H9 (cell line): ENCODE data around the gene NKAIN4. TPM values are rescaled to one million over a fixed set of nuclear protein-coding genes. Genes with fewer than 3 reads are reported as not detected.

Source experiments
- DNase-seq: peaks from one replicate; pipeline ENCODE4 v3.0.0-alpha.2; 2017
- H2AFZ ChIP-seq: one replicate; pipeline ENCODE4 v1.6.1; 2013; ENCODE audit warnings: mild to moderate bottlenecking, low read length, control low read depth, moderate library complexity
- H2AK5ac ChIP-seq: 2 replicates; pipeline ENCODE4 v1.6.1; 2013; ENCODE audit warnings: low read length, control low read depth, mixed read lengths; ENCODE audit not compliant: insufficient read length
- H2BK120ac ChIP-seq: one replicate; pipeline ENCODE4 v1.6.1; 2013; ENCODE audit warnings: low read depth, mild to moderate bottlenecking, low read length, control low read depth, inconsistent platforms; ENCODE audit not compliant: poor library complexity, severe bottlenecking
- H2BK12ac ChIP-seq: 2 replicates; pipeline ENCODE4 v1.6.1; 2013; ENCODE audit warnings: low read length, control low read depth, mixed read lengths, low read depth; ENCODE audit not compliant: insufficient read length
- H2BK15ac ChIP-seq: 2 replicates; pipeline ENCODE4 v1.6.1; 2013; ENCODE audit warnings: low read depth, low read length, control low read depth
- H2BK20ac ChIP-seq: one replicate; pipeline ENCODE4 v1.6.1; 2013; ENCODE audit warnings: low read depth, mild to moderate bottlenecking, low read length, control low read depth, inconsistent platforms; ENCODE audit not compliant: poor library complexity, severe bottlenecking
- H2BK5ac ChIP-seq: 2 replicates; pipeline ENCODE4 v1.6.1; 2013; ENCODE audit warnings: low read length, control low read depth, mixed read lengths; ENCODE audit not compliant: insufficient read length
- H3K14ac ChIP-seq: 2 replicates; pipeline ENCODE4 v1.6.1; 2013; ENCODE audit warnings: low read length, control low read depth; ENCODE audit not compliant: insufficient read depth
- H3K18ac ChIP-seq: 2 replicates; pipeline ENCODE4 v1.6.1; 2013; ENCODE audit warnings: low read depth, mild to moderate bottlenecking, mixed read lengths, low read length, control low read depth; ENCODE audit not compliant: insufficient read length
- H3K23ac ChIP-seq: 2 replicates; pipeline ENCODE4 v1.6.1; 2013; ENCODE audit warnings: low read length, control low read depth, mixed read lengths, low read depth; ENCODE audit not compliant: insufficient read length
- H3K23me2 ChIP-seq: 2 replicates; pipeline ENCODE4 v1.6.1; 2013; ENCODE audit warnings: low read depth, mild to moderate bottlenecking, mixed read lengths, low read length, control low read depth; ENCODE audit not compliant: insufficient read length, poor library complexity, severe bottlenecking
- H3K27ac ChIP-seq: 2 replicates; pipeline ENCODE4 v1.5.1; 2013; ENCODE audit warnings: low read length, control low read depth, mixed read lengths, low read depth; ENCODE audit not compliant: insufficient read length
- H3K27me3 ChIP-seq: 2 replicates; pipeline ENCODE4 v1.6.1; 2013; ENCODE audit warnings: low read length, control low read depth, inconsistent platforms; ENCODE audit not compliant: insufficient read depth
- H3K4ac ChIP-seq: 2 replicates; pipeline ENCODE4 v1.6.1; 2013; ENCODE audit warnings: low read depth, mild to moderate bottlenecking, control low read depth, inconsistent platforms, low read length, moderate library complexity
- H3K4me1 ChIP-seq: 2 replicates; pipeline ENCODE4 v1.6.1; 2013; ENCODE audit warnings: low read length, control low read depth, inconsistent platforms; ENCODE audit not compliant: insufficient read depth
- H3K4me2 ChIP-seq: 2 replicates; pipeline ENCODE4 v1.6.1; 2013; ENCODE audit warnings: low read length, control low read depth, mixed read lengths; ENCODE audit not compliant: insufficient read length, insufficient read depth
- H3K56ac ChIP-seq: 2 replicates; pipeline ENCODE4 v1.6.1; 2013; ENCODE audit warnings: low read depth, mild to moderate bottlenecking, mixed read lengths, low read length, control low read depth; ENCODE audit not compliant: insufficient read length
- H3K79me1 ChIP-seq: 2 replicates; pipeline ENCODE4 v1.6.1; 2013; ENCODE audit warnings: low read depth, mild to moderate bottlenecking, moderate library complexity, low read length, control low read depth, inconsistent platforms; ENCODE audit not compliant: insufficient read depth, poor library complexity, severe bottlenecking
- H3K79me2 ChIP-seq: 2 replicates; pipeline ENCODE4 v1.6.1; 2013; ENCODE audit warnings: low read length, control low read depth, inconsistent platforms; ENCODE audit not compliant: insufficient read depth
- H3K9ac ChIP-seq: 2 replicates; pipeline ENCODE4 v1.6.1; 2013; ENCODE audit warnings: low read length, control low read depth, mixed read lengths; ENCODE audit not compliant: insufficient read length; ENCODE audit errors: extremely low read depth
- H3K9me3 ChIP-seq: one replicate; pipeline ENCODE4 v1.6.1; 2013; ENCODE audit warnings: low read depth, low read length, inconsistent platforms; ENCODE audit not compliant: control insufficient read depth
- H3T11ph ChIP-seq: one replicate; pipeline ENCODE4 v1.6.1; 2013; ENCODE audit warnings: mild to moderate bottlenecking, low read length, control low read depth, inconsistent platforms
- H4K20me1 ChIP-seq: one replicate; pipeline ENCODE4 v1.6.1; 2013; ENCODE audit not compliant: control insufficient read depth, insufficient read length, insufficient read depth
- H4K5ac ChIP-seq: 2 replicates; pipeline ENCODE4 v1.6.1; 2013; ENCODE audit warnings: low read depth, mild to moderate bottlenecking, mixed read lengths, low read length, control low read depth; ENCODE audit not compliant: insufficient read length
- H4K8ac ChIP-seq: replicated peaks from 2 replicates; pipeline ENCODE4 v1.6.1; 2013; ENCODE audit warnings: low read length, control low read depth, mixed read lengths, low read depth; ENCODE audit not compliant: insufficient read length
- H4K91ac ChIP-seq: 2 replicates; pipeline ENCODE4 v1.6.1; 2013; ENCODE audit warnings: low read depth, mild to moderate bottlenecking, moderate library complexity, mixed read lengths, low read length, control low read depth; ENCODE audit not compliant: insufficient read length
- H3K27ac Mint-ChIP-seq, 3 experiments: 2 replicates in 2 of 3; 3 replicates in 1 of 3; pipeline ENCODE4 v1.8.0; 2020 to 2021; ENCODE audit warnings: mixed read lengths in 3 of 3, mild to moderate bottlenecking in 1 of 3, moderate library complexity in 1 of 3
- H3K27me3 Mint-ChIP-seq: 2 replicates; pipeline ENCODE4 v1.8.0; 2021; ENCODE audit warnings: low read depth, mild to moderate bottlenecking, moderate library complexity, mixed read lengths
- H3K36me3 Mint-ChIP-seq, 3 experiments: 2 replicates in 2 of 3; 3 replicates in 1 of 3; pipeline ENCODE4 v1.8.0; 2020 to 2021; ENCODE audit warnings: low read depth in 3 of 3, mixed read lengths in 3 of 3; ENCODE audit not compliant: insufficient read depth in 1 of 3
- H3K4me1 Mint-ChIP-seq, 2 experiments: 2 replicates each; pipeline ENCODE4 v1.8.0; 2020; ENCODE audit warnings: mixed read lengths in 2 of 2
- H3K4me3 Mint-ChIP-seq, 2 experiments: 2 replicates in 1 of 2; 3 replicates in 1 of 2; pipeline ENCODE4 v1.8.0; 2020 to 2021; ENCODE audit warnings: mild to moderate bottlenecking in 2 of 2, mixed read lengths in 2 of 2, moderate library complexity in 1 of 2
- H3K9me3 Mint-ChIP-seq, 2 experiments: 2 replicates in 1 of 2; 3 replicates in 1 of 2; pipeline ENCODE4 v1.8.0; 2020; ENCODE audit warnings: mild to moderate bottlenecking in 2 of 2, mixed read lengths in 2 of 2, moderate library complexity in 1 of 2
- WGBS: extraction: QIAGEN DNeasy Blood & Tissue Kit; methylation state at CpG from one replicate; pipeline ENCODE4 v1.1.7; 2013; ENCODE audit warnings: missing lambda C conversion rate, low lambda C conversion rate, mixed read lengths; ENCODE audit not compliant: insufficient read length; ENCODE audit errors: extremely low coverage; 5-methylcytosine and 5-hydroxymethylcytosine counted together
- total RNA-seq: library from RNA; stranded (reverse); gene quantifications from 2 replicates; pipeline ENCODE4 v1.2.1, GENCODE V29; 2021
- TF ChIP-seq, protein P1 (sequence below): fragments of 200-600 bp; sonication (generic); conservative IDR thresholded peaks from 3 replicates; pipeline ENCODE4 v1.8.0; 2021; ENCODE audit warnings: antibody characterized with exemption, mild to moderate bottlenecking

NKAIN4 gene
- total RNA-seq, 1 experiment from 2014 or later, result 20.9 TPM

- no CpG with 5 or more reads among the region's 17 CpGs for WGBS
- no peak overlapping the region for H3K23ac ChIP-seq
- Mint-ChIP-seq H3K27me3 (no peaks in the 10 kb centered on the region), H3K4me3 (no peak overlapping the region), H3K27ac (no peak overlapping the region), H3K9me3 (no peaks in the 10 kb centered on the region), H3K36me3 (peaks cover 16 to 66% (median 57%) of the 10 kb centered on the region in 3 experiments), H3K4me1 (peaks cover 4% of the 10 kb centered on the region in 2 experiments; a peak in 3 of 4 replicates)
- H3K14ac ChIP-seq, result no peak overlapping the region
- no peak overlapping the region for H4K5ac ChIP-seq
- peaks cover 21% of the 10 kb centered on the region; the same call in 1 of the 2 replicates for H3K79me2 ChIP-seq
- no peaks in the 10 kb centered on the region for H3K9me3 ChIP-seq
- H3K56ac ChIP-seq, result no peak overlapping the region
- H2BK15ac ChIP-seq, result no peak overlapping the region
- peaks cover 1% of the 10 kb centered on the region for H3K23me2 ChIP-seq
- no peaks in the 10 kb centered on the region for H4K20me1 ChIP-seq
- no peak overlapping the region for H3K4ac ChIP-seq
- H4K91ac ChIP-seq, result no peak overlapping the region
- no peak overlapping the region for H2AK5ac ChIP-seq
- no peak overlapping the region for H4K8ac ChIP-seq
- DNase-seq, result no peak
- no peak overlapping the region for H3K18ac ChIP-seq
- 0 out of 2 replicates have a peak, but pooled peaks cover 2% of the 10 kb centered on the region for H3K4me1 ChIP-seq
- H3K9ac ChIP-seq, result no peak overlapping the region
- H3K27me3 ChIP-seq, result no peaks in the 10 kb centered on the region
- peaks cover 12% of the 10 kb centered on the region for H3K79me1 ChIP-seq
- no peak overlapping the region for H2BK20ac ChIP-seq
- H3T11ph ChIP-seq, result no peak overlapping the region
- H3K4me2 ChIP-seq, result no peak overlapping the region
- no peak overlapping the region for H3K27ac ChIP-seq
- no peak overlapping the region for H2BK120ac ChIP-seq
- H2AFZ ChIP-seq, result no peak overlapping the region
- no peak overlapping the region for H2BK5ac ChIP-seq
- TF ChIP-seq, protein P1, sequence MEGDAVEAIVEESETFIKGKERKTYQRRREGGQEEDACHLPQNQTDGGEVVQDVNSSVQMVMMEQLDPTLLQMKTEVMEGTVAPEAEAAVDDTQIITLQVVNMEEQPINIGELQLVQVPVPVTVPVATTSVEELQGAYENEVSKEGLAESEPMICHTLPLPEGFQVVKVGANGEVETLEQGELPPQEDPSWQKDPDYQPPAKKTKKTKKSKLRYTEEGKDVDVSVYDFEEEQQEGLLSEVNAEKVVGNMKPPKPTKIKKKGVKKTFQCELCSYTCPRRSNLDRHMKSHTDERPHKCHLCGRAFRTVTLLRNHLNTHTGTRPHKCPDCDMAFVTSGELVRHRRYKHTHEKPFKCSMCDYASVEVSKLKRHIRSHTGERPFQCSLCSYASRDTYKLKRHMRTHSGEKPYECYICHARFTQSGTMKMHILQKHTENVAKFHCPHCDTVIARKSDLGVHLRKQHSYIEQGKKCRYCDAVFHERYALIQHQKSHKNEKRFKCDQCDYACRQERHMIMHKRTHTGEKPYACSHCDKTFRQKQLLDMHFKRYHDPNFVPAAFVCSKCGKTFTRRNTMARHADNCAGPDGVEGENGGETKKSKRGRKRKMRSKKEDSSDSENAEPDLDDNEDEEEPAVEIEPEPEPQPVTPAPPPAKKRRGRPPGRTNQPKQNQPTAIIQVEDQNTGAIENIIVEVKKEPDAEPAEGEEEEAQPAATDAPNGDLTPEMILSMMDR, result peak; percentile 22; the same call in 1 of the 3 replicates
- H2BK12ac ChIP-seq, result no peak overlapping the region
These were observed 24.4 kb upstream of the NKAIN4 start for GRCh38 chr20:63278661-63279060.
